GM23338 (cell line): Measurements from ENCODE around the gene UVRAG. TPM values are rescaled to one million over a fixed set of nuclear protein-coding genes. Genes with fewer than 3 reads are reported as not detected.

ENCODE experiments used
- ATAC-seq: fragments of 200-7000 bp; cut with Tn5 transposase; 3 replicates; pipeline ENCODE4 v1.9.1; 2020
- DNase-seq: peaks from one replicate; pipeline ENCODE4 v3.0.0-alpha.2; 2015; ENCODE audit warnings: low spot score
- H2AFZ ChIP-seq: fragments of 200-600 bp; sonication (generic); 2 replicates; pipeline ENCODE4 v1.8.0; 2016; ENCODE audit warnings: antibody characterized with exemption, mild to moderate bottlenecking, moderate library complexity
- H3F3A ChIP-seq: fragments of 200-600 bp; sonication (generic); replicated peaks from 2 replicates; pipeline ENCODE4 v1.8.0; 2017; ENCODE audit warnings: antibody characterized with exemption, mixed run types, low read depth
- H3K27ac ChIP-seq: fragments of 200-600 bp; sonication (generic); 2 replicates; pipeline ENCODE4 v1.6.1; 2016; ENCODE audit warnings: low read depth
- H3K27me3 ChIP-seq: fragments of 200-600 bp; sonication (generic); 2 replicates; pipeline ENCODE4 v1.8.0; 2016; ENCODE audit warnings: mild to moderate bottlenecking, mixed run types, moderate library complexity; ENCODE audit not compliant: insufficient read depth
- H3K36me3 ChIP-seq: fragments of 200-600 bp; sonication (generic); 2 replicates; pipeline ENCODE4 v1.8.0; 2016; ENCODE audit warnings: mild to moderate bottlenecking; ENCODE audit not compliant: insufficient read depth
- H3K4me1 ChIP-seq: fragments of 200-600 bp; sonication (generic); 2 replicates; pipeline ENCODE4 v1.8.0; 2016; ENCODE audit warnings: mild to moderate bottlenecking, moderate library complexity; ENCODE audit not compliant: insufficient read depth
- H3K4me2 ChIP-seq: fragments of 200-600 bp; sonication (generic); 2 replicates; pipeline ENCODE4 v1.7.1; 2017; ENCODE audit warnings: mixed run types
- H3K4me3 ChIP-seq: fragments of 200-600 bp; sonication (generic); 2 replicates; pipeline ENCODE4 v1.6.1; 2016; ENCODE audit warnings: mixed run types
- H3K79me2 ChIP-seq: fragments of 200-600 bp; sonication (generic); replicated peaks from 2 replicates; pipeline ENCODE4 v1.8.0; 2017; ENCODE audit warnings: mild to moderate bottlenecking; ENCODE audit not compliant: insufficient read depth
- H3K9me2 ChIP-seq: fragments of 200-600 bp; sonication (generic); 2 replicates; pipeline ENCODE4 v1.8.0; 2017; ENCODE audit not compliant: insufficient read depth
- H4K20me1 ChIP-seq: fragments of 200-600 bp; sonication (generic); replicated peaks from 2 replicates; pipeline ENCODE4 v1.8.0; 2017; ENCODE audit warnings: mild to moderate bottlenecking; ENCODE audit not compliant: insufficient read depth
- H3K27ac Mint-ChIP-seq: 2 replicates; pipeline ENCODE4 v1.8.0; 2020; ENCODE audit warnings: inconsistent platforms, mild to moderate bottlenecking, moderate library complexity, mixed read lengths
- H3K27me3 Mint-ChIP-seq: 3 replicates; pipeline ENCODE4 v1.8.0; 2022; ENCODE audit warnings: low read depth, mild to moderate bottlenecking, moderate library complexity, mixed read lengths, inconsistent platforms; ENCODE audit not compliant: insufficient read depth, poor library complexity
- H3K36me3 Mint-ChIP-seq: 3 replicates; pipeline ENCODE4 v1.8.0; 2021; ENCODE audit warnings: low read depth, mild to moderate bottlenecking, inconsistent platforms, moderate library complexity, mixed read lengths
- H3K4me1 Mint-ChIP-seq: 3 replicates; pipeline ENCODE4 v1.8.0; 2020; ENCODE audit warnings: mild to moderate bottlenecking, inconsistent platforms, mixed read lengths
- H3K4me3 Mint-ChIP-seq: 3 replicates; pipeline ENCODE4 v1.8.0; 2021; ENCODE audit warnings: moderate library complexity, mild to moderate bottlenecking, inconsistent platforms, mixed read lengths
- H3K9me3 Mint-ChIP-seq: 3 replicates; pipeline ENCODE4 v1.8.0; 2020; ENCODE audit warnings: moderate library complexity, mild to moderate bottlenecking, inconsistent platforms, mixed read lengths
- CREB1 ChIP-seq: fragments of 250-450 bp; sonication (Bioruptor Pico); IDR thresholded peaks from 2 replicates; pipeline ENCODE4 v1.5.0; 2020; ENCODE audit warnings: low read depth, mild to moderate bottlenecking, moderate library complexity
- ETS1 ChIP-seq: IDR thresholded peaks from 2 replicates; pipeline ENCODE4 v1.6.1; 2016; ENCODE audit warnings: antibody characterized with exemption
- EZH2 ChIP-seq: fragments of 200-600 bp; sonication (generic); IDR thresholded peaks from one replicate; pipeline ENCODE4 v1.8.0; 2017; ENCODE audit warnings: antibody characterized with exemption, mild to moderate bottlenecking, low read depth; ENCODE audit not compliant: unreplicated experiment
- EZH2phosphoT487 ChIP-seq: fragments of 200-600 bp; sonication (generic); IDR thresholded peaks from one replicate; pipeline ENCODE4 v1.8.1; 2018; ENCODE audit warnings: antibody characterized with exemption; ENCODE audit not compliant: unreplicated experiment
- JUNB ChIP-seq: IDR thresholded peaks from one replicate; pipeline ENCODE4 v1.6.1; 2016; ENCODE audit warnings: antibody characterized with exemption; ENCODE audit not compliant: unreplicated experiment
- NANOG ChIP-seq: IDR thresholded peaks from 2 replicates; pipeline ENCODE4 v1.6.1; 2016; ENCODE audit warnings: antibody characterized with exemption, borderline replicate concordance
- POLR2AphosphoS5 ChIP-seq: IDR thresholded peaks from 2 replicates; pipeline ENCODE4 v1.6.1; 2016; ENCODE audit warnings: antibody characterized with exemption, low read depth
- STAT1 ChIP-seq: IDR thresholded peaks from one replicate; pipeline ENCODE4 v1.6.1; 2016; ENCODE audit warnings: antibody characterized with exemption; ENCODE audit not compliant: unreplicated experiment
- ZNF114 ChIP-seq: fragments of 250-450 bp; sonication (Bioruptor Pico); IDR thresholded peaks from 2 replicates; pipeline ENCODE4 v1.5.0; 2020; ENCODE audit warnings: mild to moderate bottlenecking, moderate library complexity
- ZNF331 ChIP-seq: fragments of 250-450 bp; sonication (Bioruptor Pico); IDR thresholded peaks from 2 replicates; pipeline ENCODE4 v1.5.0; 2020; ENCODE audit warnings: low read depth, mild to moderate bottlenecking, moderate library complexity
- ZNF462 ChIP-seq: fragments of 250-450 bp; sonication (Bioruptor Pico); IDR thresholded peaks from 2 replicates; pipeline ENCODE4 v1.5.0; 2020; ENCODE audit warnings: mild to moderate bottlenecking, moderate library complexity
- polyA plus RNA-seq: library from polyadenylated mRNA; unstranded; fragments of >200 nt; fragmentation: Nextera tagmentation; extraction: Ambion mirVana; gene quantifications from 2 replicates; pipeline ENCODE4 v1.2.1, GENCODE V29; 2016
- total RNA-seq: library from RNA; depleted of rRNA; stranded (reverse); fragments of >200 nt; shearing (Covaris generic); gene quantifications from 2 replicates; pipeline ENCODE4 v1.2.3, GENCODE V29; 2014
- TF ChIP-seq, protein P1 (sequence below), 2 experiments: fragments of 200-600 bp in 1 of 2; sonication (generic) in 1 of 2; conservative IDR thresholded peaks; 2 replicates each; pipeline versions ENCODE4 v1.5.1 to v1.6.1; 2016 to 2017; ENCODE audit warnings: antibody characterized with exemption in 2 of 2, low read depth in 2 of 2, mild to moderate bottlenecking in 2 of 2, moderate library complexity in 1 of 2
- TF ChIP-seq, protein P2 (sequence below): IDR thresholded peaks from one replicate; pipeline ENCODE4 v1.6.1; 2018; ENCODE audit warnings: antibody characterized with exemption; ENCODE audit not compliant: unreplicated experiment

Gene UVRAG
- total and polyA plus RNA-seq, 2 experiments from 2014 or later, result 15.3 to 17.4 TPM

- no peak for DNase-seq
- no peaks in the 10 kb centered on the region for H3F3A ChIP-seq
Observed at GRCh38 chr11:76114238-76114637, 299.2 kb downstream of the UVRAG start.

More at GRCh38 chr11:76114238-76114637, 299.2 kb downstream of the UVRAG start:
- peaks cover 2% of the 10 kb centered on the region; the same call in 2 of the 3 replicates for H3K4me1 Mint-ChIP-seq
- H3K4me2 ChIP-seq, result no peak overlapping the region
- no peak for ATAC-seq
- H2AFZ ChIP-seq, result no peak overlapping the region
- H3K27me3 ChIP-seq, result no peaks in the 10 kb centered on the region
- no peaks in the 10 kb centered on the region for H3K27me3 Mint-ChIP-seq
- no peaks in the 10 kb centered on the region for H3K79me2 ChIP-seq
- H4K20me1 ChIP-seq, result no peaks in the 10 kb centered on the region
- H3K27ac Mint-ChIP-seq, result no peak overlapping the region
- peaks cover 2% of the 10 kb centered on the region; the same call in 1 of the 2 replicates for H3K4me1 ChIP-seq
- no peak overlapping the region for H3K27ac ChIP-seq
- TF ChIP-seq, protein P1, sequence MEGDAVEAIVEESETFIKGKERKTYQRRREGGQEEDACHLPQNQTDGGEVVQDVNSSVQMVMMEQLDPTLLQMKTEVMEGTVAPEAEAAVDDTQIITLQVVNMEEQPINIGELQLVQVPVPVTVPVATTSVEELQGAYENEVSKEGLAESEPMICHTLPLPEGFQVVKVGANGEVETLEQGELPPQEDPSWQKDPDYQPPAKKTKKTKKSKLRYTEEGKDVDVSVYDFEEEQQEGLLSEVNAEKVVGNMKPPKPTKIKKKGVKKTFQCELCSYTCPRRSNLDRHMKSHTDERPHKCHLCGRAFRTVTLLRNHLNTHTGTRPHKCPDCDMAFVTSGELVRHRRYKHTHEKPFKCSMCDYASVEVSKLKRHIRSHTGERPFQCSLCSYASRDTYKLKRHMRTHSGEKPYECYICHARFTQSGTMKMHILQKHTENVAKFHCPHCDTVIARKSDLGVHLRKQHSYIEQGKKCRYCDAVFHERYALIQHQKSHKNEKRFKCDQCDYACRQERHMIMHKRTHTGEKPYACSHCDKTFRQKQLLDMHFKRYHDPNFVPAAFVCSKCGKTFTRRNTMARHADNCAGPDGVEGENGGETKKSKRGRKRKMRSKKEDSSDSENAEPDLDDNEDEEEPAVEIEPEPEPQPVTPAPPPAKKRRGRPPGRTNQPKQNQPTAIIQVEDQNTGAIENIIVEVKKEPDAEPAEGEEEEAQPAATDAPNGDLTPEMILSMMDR (conservative IDR thresholded peaks at IDR 0.05; ENCODE audit: low read depth in 2 of 2), result no peak
- TF ChIP-seq EZH2phosphoT487 (no peak), CREB1 (CRISPR knock-in tag) (no peak), JUNB (no peak), ZNF331 (CRISPR knock-in tag) (no peak), STAT1 (no peak), POLR2AphosphoS5 (no peak), EZH2 (no peak), ETS1 (no peak), NANOG (no peak), ZNF114 (no peak), ZNF462 (CRISPR knock-in tag) (no peak)
- TF ChIP-seq, protein P2, sequence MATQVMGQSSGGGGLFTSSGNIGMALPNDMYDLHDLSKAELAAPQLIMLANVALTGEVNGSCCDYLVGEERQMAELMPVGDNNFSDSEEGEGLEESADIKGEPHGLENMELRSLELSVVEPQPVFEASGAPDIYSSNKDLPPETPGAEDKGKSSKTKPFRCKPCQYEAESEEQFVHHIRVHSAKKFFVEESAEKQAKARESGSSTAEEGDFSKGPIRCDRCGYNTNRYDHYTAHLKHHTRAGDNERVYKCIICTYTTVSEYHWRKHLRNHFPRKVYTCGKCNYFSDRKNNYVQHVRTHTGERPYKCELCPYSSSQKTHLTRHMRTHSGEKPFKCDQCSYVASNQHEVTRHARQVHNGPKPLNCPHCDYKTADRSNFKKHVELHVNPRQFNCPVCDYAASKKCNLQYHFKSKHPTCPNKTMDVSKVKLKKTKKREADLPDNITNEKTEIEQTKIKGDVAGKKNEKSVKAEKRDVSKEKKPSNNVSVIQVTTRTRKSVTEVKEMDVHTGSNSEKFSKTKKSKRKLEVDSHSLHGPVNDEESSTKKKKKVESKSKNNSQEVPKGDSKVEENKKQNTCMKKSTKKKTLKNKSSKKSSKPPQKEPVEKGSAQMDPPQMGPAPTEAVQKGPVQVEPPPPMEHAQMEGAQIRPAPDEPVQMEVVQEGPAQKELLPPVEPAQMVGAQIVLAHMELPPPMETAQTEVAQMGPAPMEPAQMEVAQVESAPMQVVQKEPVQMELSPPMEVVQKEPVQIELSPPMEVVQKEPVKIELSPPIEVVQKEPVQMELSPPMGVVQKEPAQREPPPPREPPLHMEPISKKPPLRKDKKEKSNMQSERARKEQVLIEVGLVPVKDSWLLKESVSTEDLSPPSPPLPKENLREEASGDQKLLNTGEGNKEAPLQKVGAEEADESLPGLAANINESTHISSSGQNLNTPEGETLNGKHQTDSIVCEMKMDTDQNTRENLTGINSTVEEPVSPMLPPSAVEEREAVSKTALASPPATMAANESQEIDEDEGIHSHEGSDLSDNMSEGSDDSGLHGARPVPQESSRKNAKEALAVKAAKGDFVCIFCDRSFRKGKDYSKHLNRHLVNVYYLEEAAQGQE, result no peak
- H3K4me3 ChIP-seq, result no peak overlapping the region
- no peaks in the 10 kb centered on the region for H3K9me3 Mint-ChIP-seq
- H3K4me3 Mint-ChIP-seq, result no peak overlapping the region
- no peaks in the 10 kb centered on the region; the same call in 2 of the 3 replicates for H3K36me3 Mint-ChIP-seq
- no peaks in the 10 kb centered on the region for H3K9me2 ChIP-seq
- no peaks in the 10 kb centered on the region for H3K36me3 ChIP-seq
